H1 (cell line): ENCODE measurements around the gene RPTOR. TPM values are rescaled to one million over a fixed set of nuclear protein-coding genes. Genes with fewer than 3 reads are reported as not detected.

Experiments used
- CTCF ChIA-PET: fragments of 300-600 bp; sonication (Branson Sonifier 250); formaldehyde crosslinking; loops from one replicate; lab custom pipeline; 2021; ENCODE audit not compliant: partially characterized antibody; lab: Charles Lee
- POLR2A ChIA-PET: fragments of 300-600 bp; sonication (Branson Sonifier 250); formaldehyde crosslinking; loops from one replicate; lab custom pipeline; 2021; ENCODE audit warnings: inconsistent platforms; ENCODE audit not compliant: partially characterized antibody; lab: Charles Lee
- DNase-seq, 2 experiments: peaks; one replicate each; pipeline versions ENCODE4 v3.0.0 to v3.0.0-alpha.2; 2010 to 2022; ENCODE audit warnings: low spot score in 2 of 2, low read depth in 1 of 2, mixed read lengths in 1 of 2
- FAIRE-seq: peaks from 2 replicates; lab custom pipeline; 2011; peaks lifted over from hg19 to GRCh38; lab: Jason Lieb, UNC
- H2AFZ ChIP-seq: 2 replicates; pipeline ENCODE4 v1.8.1; 2012; ENCODE audit warnings: low read length, inconsistent platforms
- H2AK5ac ChIP-seq: 2 replicates; pipeline ENCODE4 v1.6.1; 2013; ENCODE audit warnings: low read depth, low read length
- H2BK120ac ChIP-seq: replicated peaks from 2 replicates; pipeline ENCODE3; 2013; ENCODE audit warnings: low read depth, low read length, inconsistent platforms
- H2BK12ac ChIP-seq: 2 replicates; pipeline ENCODE4 v1.6.1; 2013; ENCODE audit warnings: low read depth, low read length
- H2BK15ac ChIP-seq: 2 replicates; pipeline ENCODE4 v1.6.1; 2013; ENCODE audit warnings: low read length
- H2BK20ac ChIP-seq: 2 replicates; pipeline ENCODE4 v1.6.1; 2013; ENCODE audit warnings: low read length
- H2BK5ac ChIP-seq: 2 replicates; pipeline ENCODE4 v1.6.1; 2013; ENCODE audit warnings: low read depth, low read length
- H3K14ac ChIP-seq: 2 replicates; pipeline ENCODE4 v1.6.1; 2013; ENCODE audit warnings: inconsistent platforms; ENCODE audit not compliant: insufficient read length
- H3K18ac ChIP-seq: 2 replicates; pipeline ENCODE4 v1.6.1; 2013; ENCODE audit warnings: low read length; ENCODE audit errors: extremely low read depth
- H3K23ac ChIP-seq: 2 replicates; pipeline ENCODE4 v1.6.1; 2013; ENCODE audit warnings: inconsistent platforms; ENCODE audit not compliant: insufficient read length
- H3K23me2 ChIP-seq: 2 replicates; pipeline ENCODE4 v1.6.1; 2013; ENCODE audit warnings: low read depth, low read length
- H3K27ac ChIP-seq: 2 replicates; pipeline ENCODE4 v1.6.1; 2011; ENCODE audit warnings: low read depth, low read length, inconsistent platforms
- H3K27me3 ChIP-seq, 4 experiments: replicated peaks in 1 of 4; 1 replicate in 1 of 4; 2 replicates in 3 of 4; pipeline versions ENCODE4 v1.6.1 to v1.8.1; 2011 to 2013; ENCODE audit warnings: low read length in 3 of 4, mild to moderate bottlenecking in 3 of 4, inconsistent platforms in 2 of 4, mixed read lengths in 2 of 4, moderate library complexity in 1 of 4; ENCODE audit not compliant: control insufficient read depth in 3 of 4, insufficient read depth in 3 of 4; ENCODE audit errors: extremely low read depth in 1 of 4
- H3K36me3 ChIP-seq, 4 experiments: 2 replicates each; pipeline versions ENCODE4 v1.6.1 to v1.8.1; 2011 to 2013; ENCODE audit warnings: mild to moderate bottlenecking in 4 of 4, low read length in 3 of 4, moderate library complexity in 2 of 4, control low read depth in 1 of 4, inconsistent platforms in 1 of 4; ENCODE audit not compliant: insufficient read depth in 4 of 4, control insufficient read depth in 2 of 4
- H3K4ac ChIP-seq: replicated peaks from 2 replicates; pipeline ENCODE3; 2013; ENCODE audit warnings: low read length, low read depth, mixed read lengths, inconsistent platforms; ENCODE audit not compliant: insufficient read length
- H3K4me1 ChIP-seq, 4 experiments: replicated peaks in 1 of 4; 1 replicate in 1 of 4; 2 replicates in 3 of 4; pipeline versions ENCODE4 v1.6.1 to v1.8.1; 2011 to 2013; ENCODE audit warnings: low read length in 3 of 4, inconsistent platforms in 2 of 4, mixed read lengths in 1 of 4; ENCODE audit not compliant: insufficient read depth in 4 of 4, control insufficient read depth in 3 of 4
- H3K4me2 ChIP-seq, 2 experiments: 2 replicates each; pipeline versions ENCODE4 v1.6.1 to v1.8.1; 2011 to 2013; ENCODE audit warnings: low read depth in 2 of 2, low read length in 2 of 2, control low read depth in 1 of 2, inconsistent platforms in 1 of 2, mild to moderate bottlenecking in 1 of 2; ENCODE audit not compliant: insufficient read depth in 1 of 2
- H3K4me3 ChIP-seq, 4 experiments: fragments of 200-600, 300-600 bp in 1 of 4; sonication (generic), shearing (Covaris generic), sonication (Bioruptor Twin) in 1 of 4; 2 replicates each; pipeline versions ENCODE4 v1.5.1 to v1.8.1; 2011 to 2016; ENCODE audit warnings: low read length in 4 of 4, low read depth in 3 of 4, control low read depth in 2 of 4, inconsistent platforms in 2 of 4, mild to moderate bottlenecking in 2 of 4, mixed read lengths in 1 of 4, moderate library complexity in 1 of 4; ENCODE audit not compliant: insufficient read depth in 2 of 4; ENCODE audit errors: extremely low read depth in 1 of 4
- H3K56ac ChIP-seq: replicated peaks from 2 replicates; pipeline ENCODE3; 2013; ENCODE audit warnings: low read depth, mild to moderate bottlenecking, mixed read lengths, low read length, inconsistent platforms; ENCODE audit not compliant: insufficient read length
- H3K79me1 ChIP-seq: 2 replicates; pipeline ENCODE4 v1.6.1; 2013; ENCODE audit warnings: low read depth, low read length, control low read depth
- H3K79me2 ChIP-seq, 2 experiments: 2 replicates each; pipeline versions ENCODE4 v1.6.1 to v1.8.1; 2012 to 2013; ENCODE audit warnings: low read length in 2 of 2, mild to moderate bottlenecking in 2 of 2, inconsistent platforms in 1 of 2; ENCODE audit not compliant: insufficient read depth in 2 of 2, control insufficient read depth in 1 of 2
- H3K9ac ChIP-seq, 4 experiments: replicated peaks in 1 of 4; 1 replicate in 1 of 4; 2 replicates in 3 of 4; pipeline versions ENCODE4 v1.6.1 to v1.8.1; 2011 to 2013; ENCODE audit warnings: low read depth in 3 of 4, low read length in 3 of 4, control low read depth in 2 of 4, mild to moderate bottlenecking in 2 of 4, moderate library complexity in 2 of 4, inconsistent platforms in 1 of 4; ENCODE audit errors: extremely low read depth in 1 of 4
- H3K9me3 ChIP-seq, 2 experiments: 2 replicates each; pipeline versions ENCODE4 v1.6.1 to v1.8.1; 2012 to 2013; ENCODE audit warnings: mild to moderate bottlenecking in 2 of 2, moderate library complexity in 2 of 2, control low read depth in 1 of 2, inconsistent platforms in 1 of 2, low read depth in 1 of 2, low read length in 1 of 2, mixed read lengths in 1 of 2; ENCODE audit not compliant: insufficient read depth in 2 of 2
- H4K20me1 ChIP-seq, 2 experiments: replicated peaks in 1 of 2; 2 replicates each; pipeline versions ENCODE3 to v1.8.1; 2011 to 2013; ENCODE audit warnings: inconsistent platforms in 2 of 2, low read length in 2 of 2, mild to moderate bottlenecking in 1 of 2; ENCODE audit not compliant: insufficient read depth in 2 of 2, control insufficient read depth in 1 of 2
- H4K5ac ChIP-seq: 2 replicates; pipeline ENCODE4 v1.6.1; 2013; ENCODE audit warnings: low read length, low read depth, mixed read lengths, inconsistent platforms; ENCODE audit not compliant: insufficient read length
- H4K8ac ChIP-seq: 2 replicates; pipeline ENCODE4 v1.8.0; 2013; ENCODE audit warnings: mild to moderate bottlenecking, moderate library complexity, low read length, inconsistent platforms; ENCODE audit not compliant: insufficient read depth; ENCODE audit errors: extremely low read depth
- H4K91ac ChIP-seq: replicated peaks from 2 replicates; pipeline ENCODE3; 2013; ENCODE audit warnings: low read length, mixed read lengths, inconsistent platforms; ENCODE audit not compliant: insufficient read length
- BACH1 ChIP-seq: IDR thresholded peaks from 2 replicates; pipeline ENCODE4 v1.6.1; 2012; ENCODE audit warnings: low read length, improper control_type of control experiment
- CREB1 ChIP-seq: IDR thresholded peaks from 2 replicates; pipeline ENCODE4 v1.6.1; 2012; ENCODE audit warnings: inconsistent platforms
- CTCF ChIP-seq, 3 experiments: IDR thresholded peaks; 1 replicate in 2 of 3; 2 replicates in 1 of 3; pipeline versions ENCODE4 v1.5.1 to v1.6.1; 2011; ENCODE audit warnings: low read length in 3 of 3, mild to moderate bottlenecking in 3 of 3, inconsistent platforms in 2 of 3, low read depth in 1 of 3, moderate library complexity in 1 of 3; ENCODE audit not compliant: insufficient read depth in 1 of 3; ENCODE audit errors: control extremely low read depth in 1 of 3
- EZH2 ChIP-seq: fragments of 200-600 bp; sonication (generic); IDR thresholded peaks from 2 replicates; pipeline ENCODE4 v1.7.1; 2012; ENCODE audit warnings: low read depth, mild to moderate bottlenecking, moderate library complexity, low read length, inconsistent platforms; ENCODE audit not compliant: severe bottlenecking
- GABPA ChIP-seq: IDR thresholded peaks from 2 replicates; pipeline ENCODE4 v1.6.1; 2011; ENCODE audit warnings: mild to moderate bottlenecking, low read length, moderate library complexity, borderline replicate concordance; ENCODE audit not compliant: insufficient read depth
- GTF2F1 ChIP-seq: IDR thresholded peaks from 2 replicates; pipeline ENCODE4 v1.6.1; 2012; ENCODE audit warnings: low read depth, low read length, improper control_type of control experiment, borderline replicate concordance
- JUN ChIP-seq: IDR thresholded peaks from 2 replicates; pipeline ENCODE4 v1.6.1; 2011; ENCODE audit warnings: low read depth, mild to moderate bottlenecking, improper control_type of control experiment, low read length
- RBBP5 ChIP-seq: IDR thresholded peaks from 2 replicates; pipeline ENCODE4 v1.7.1; 2012; ENCODE audit warnings: low read depth, mild to moderate bottlenecking, inconsistent platforms, low read length, moderate library complexity, borderline replicate concordance
- SIX5 ChIP-seq: IDR thresholded peaks from 2 replicates; pipeline ENCODE4 v1.6.1; 2011; ENCODE audit warnings: mild to moderate bottlenecking, low read depth, low read length
- WGBS, 2 experiments: shearing (Covaris generic) in 1 of 2; methylation state at CpG; one replicate each; pipeline versions ENCODE4 v1.1.6 to v1.1.7; 2013 to 2015; ENCODE audit warnings: low lambda C conversion rate in 2 of 2, mixed read lengths in 2 of 2, inconsistent platforms in 1 of 2, low coverage in 1 of 2, missing lambda C conversion rate in 1 of 2; ENCODE audit not compliant: insufficient replicate concordance in 2 of 2, insufficient coverage in 1 of 2, insufficient read length in 1 of 2; ENCODE audit errors: extremely low coverage in 1 of 2, missing lambda C conversion rate in 1 of 2; 5-methylcytosine and 5-hydroxymethylcytosine counted together
- polyA plus RNA-seq, 7 experiments: library from polyadenylated mRNA; depleted of rRNA in 3 of 7; stranded (reverse) in 5 of 7; unstranded in 2 of 7; fragments of >200 nt in 5 of 7; fragments of 200-250 nt in 2 of 7; gene quantifications; 1 replicate in 5 of 7; 2 replicates in 1 of 7; 4 replicates in 1 of 7; pipeline versions ENCODE4 v1.2.1 to v1.2.3, GENCODE V29; 2011 to 2013; ENCODE audit warnings: missing spikeins in 2 of 7, mixed read lengths in 2 of 7
- total RNA-seq: library from RNA; stranded (reverse); fragmentation: NEBNext Ultra II Directional; extraction: Animal tissue kit (Norgen Biotek cat#: 25700); gene quantifications from 2 replicates; pipeline ENCODE4 v1.2.1, GENCODE V29; 2021

The RPTOR gene
- total and polyA plus RNA-seq, 2 of the 8 experiments (the other 6 are each of a cell fraction or from before 2014, with no cell fraction given), result 6.9 to 28.7 TPM

DNA sequence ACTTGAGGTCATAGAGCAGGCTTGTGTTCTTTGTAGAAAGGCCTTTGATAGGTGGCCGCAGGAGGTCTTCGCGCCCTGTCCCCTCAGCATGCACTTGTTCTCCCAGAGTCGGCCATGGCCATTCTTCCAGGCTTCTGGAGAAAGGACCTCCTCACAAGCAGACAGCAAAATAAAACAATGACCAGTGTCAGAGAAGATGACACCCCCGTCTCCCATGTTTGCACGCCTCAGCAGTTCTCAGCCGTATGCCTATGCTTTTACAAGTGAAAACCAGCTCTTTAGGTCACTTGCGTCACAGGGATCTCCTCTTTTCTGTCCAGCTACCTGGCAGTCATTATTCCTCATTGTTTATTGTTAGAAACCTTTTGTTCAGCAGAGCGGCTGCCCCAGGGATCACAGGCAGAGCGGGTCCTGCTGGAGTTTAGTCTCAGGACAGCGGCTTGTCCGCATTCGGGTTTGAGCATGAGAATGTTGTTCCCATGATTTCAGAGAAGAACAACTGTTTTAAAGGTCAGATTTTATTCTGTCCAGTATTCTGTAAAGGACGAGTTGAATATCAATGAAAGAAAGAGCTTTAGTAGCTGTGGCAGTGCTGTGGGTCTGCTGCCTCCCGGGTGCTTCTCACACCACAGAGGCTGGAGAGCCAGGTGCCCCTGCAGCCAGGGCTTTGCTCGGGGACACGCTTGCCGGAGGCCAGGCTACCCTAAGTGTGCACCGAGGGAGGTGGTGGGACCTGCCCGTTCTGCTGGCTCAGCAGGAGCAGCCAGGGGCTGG is 123.9 kb downstream of the RPTOR start:
- no peak overlapping the region for H2AFZ ChIP-seq
- no peak overlapping the region for H4K8ac ChIP-seq
- H2BK120ac ChIP-seq, result no peak overlapping the region
- H4K5ac ChIP-seq, result no peak overlapping the region
- no peak overlapping the region for H3K4me2 ChIP-seq
- H3K23ac ChIP-seq, result no peak overlapping the region
- ChIA-PET POLR2A (no interaction called here), CTCF (interaction anchor here (0.9 to 1.3 kb wide), 2 partner anchors 19 to 242 kb away, joined by 3 read pairs; no protein-coding TSS in a partner anchor)
- no peak for DNase-seq
- peaks cover 7% of the 10 kb centered on the region for H3K79me1 ChIP-seq
- H2BK20ac ChIP-seq, result no peak overlapping the region
- H3K9ac ChIP-seq, result 0 out of 7 replicates have a peak overlapping the region, but pooled peaks of 1 of the 4 experiments have one; percentile 13
- H3K27ac ChIP-seq, result no peak overlapping the region
- no peak overlapping the region for H2BK15ac ChIP-seq
- no peak overlapping the region for H2BK5ac ChIP-seq
- H3K56ac ChIP-seq, result no peak overlapping the region
- H2AK5ac ChIP-seq, result no peak overlapping the region
- no peak overlapping the region for H3K18ac ChIP-seq
- no peaks in the 10 kb centered on the region for H3K27me3 ChIP-seq
- no peaks in the 10 kb centered on the region for H3K9me3 ChIP-seq
- H3K23me2 ChIP-seq, result no peaks in the 10 kb centered on the region
- no peak for FAIRE-seq
- WGBS, 2 experiments, result 86% methylated on average over 20 of the region's 20 CpGs; no CpG with 5 or more reads in 1 of the 2 experiments
- peaks cover 0 to 6% of the 10 kb centered on the region in 2 experiments; a peak in 2 of 4 replicates for H3K79me2 ChIP-seq
- H3K36me3 ChIP-seq, result no peaks in the 10 kb centered on the region
- H2BK12ac ChIP-seq, result no peak overlapping the region
- H3K4me3 ChIP-seq, result no peak overlapping the region
- H3K4ac ChIP-seq, result no peak overlapping the region
- H3K4me1 ChIP-seq, result peaks cover 0 to 4% (median 4%) of the 10 kb centered on the region in 4 experiments; a peak in 3 of 7 replicates
- no peak overlapping the region for H3K14ac ChIP-seq
- H4K20me1 ChIP-seq, result peaks cover 0 to 8% of the 10 kb centered on the region in 2 experiments
- H4K91ac ChIP-seq, result no peak overlapping the region
- TF ChIP-seq CTCF (IDR thresholded peaks at IDR 0.05; ENCODE audit: control extremely low read depth in 1 of 3, insufficient read depth in 1 of 3, low read depth in 1 of 3, low read length in 3 of 3), result no peak
- TF ChIP-seq GTF2F1, result no peak
- TF ChIP-seq BACH1, result no peak
- TF ChIP-seq SIX5, result no peak
- TF ChIP-seq JUN, result no peak
- TF ChIP-seq CREB1, result no peak
- TF ChIP-seq EZH2, result no peak
- TF ChIP-seq RBBP5, result no peak
- TF ChIP-seq GABPA, result no peak
